Fibroblast of lung (primary cell): ENCODE results near the gene MAEA.

Experiments used
- EZH2 ChIP-seq: IDR thresholded peaks from 2 replicates; pipeline ENCODE4 v1.5.1; 2012; ENCODE audit warnings: low read length, control low read depth, mild to moderate bottlenecking; ENCODE audit errors: missing control alignments
- TF ChIP-seq, protein P1 (sequence below), 2 donors: IDR thresholded peaks in 1 of 2; conservative IDR thresholded peaks in 1 of 2; 1 replicate in 1 of 2; 2 replicates in 1 of 2; pipeline ENCODE4 v1.5.1; 2011 to 2012; ENCODE audit warnings: low read length in 2 of 2, control low read depth in 1 of 2, inconsistent platforms in 1 of 2, low read depth in 1 of 2, mild to moderate bottlenecking in 1 of 2

DNA sequence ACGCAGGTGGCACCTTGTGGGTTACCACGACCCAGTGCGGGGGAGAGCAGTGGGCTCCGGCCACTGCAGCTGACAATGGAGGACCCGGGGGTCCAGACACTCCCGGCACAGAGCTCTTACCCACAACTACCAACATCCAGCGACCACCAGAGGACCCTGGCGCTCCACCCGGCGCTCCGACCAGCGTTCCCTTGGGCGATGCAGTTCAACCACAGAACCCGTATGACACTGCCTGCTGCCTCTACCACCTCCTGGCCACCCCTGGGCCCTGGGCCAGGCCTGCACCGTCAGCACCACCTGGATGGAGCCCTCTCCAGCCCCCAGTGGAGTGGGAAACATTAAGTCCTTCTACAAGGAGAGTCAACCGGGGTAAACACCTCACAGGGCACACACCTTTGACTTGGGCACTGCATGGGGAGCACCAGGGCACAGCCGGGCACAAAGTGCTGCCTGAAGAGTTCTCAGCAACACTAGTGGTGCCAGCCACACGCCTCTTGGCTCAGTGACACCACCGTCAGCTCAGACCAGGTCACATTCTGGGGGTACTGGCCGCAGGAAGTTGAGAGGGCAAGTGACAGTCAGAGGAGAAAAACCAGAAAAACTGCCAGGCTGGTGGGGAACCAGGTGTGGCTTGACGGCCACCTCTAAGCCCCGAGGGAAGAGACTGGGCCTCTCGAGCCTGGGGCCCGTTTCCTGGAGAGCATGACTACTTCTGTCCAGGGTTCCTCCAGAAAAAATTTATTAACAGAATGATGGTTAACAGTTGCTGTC lies 43.4 kb upstream of the MAEA start:
- TF ChIP-seq, protein P1, sequence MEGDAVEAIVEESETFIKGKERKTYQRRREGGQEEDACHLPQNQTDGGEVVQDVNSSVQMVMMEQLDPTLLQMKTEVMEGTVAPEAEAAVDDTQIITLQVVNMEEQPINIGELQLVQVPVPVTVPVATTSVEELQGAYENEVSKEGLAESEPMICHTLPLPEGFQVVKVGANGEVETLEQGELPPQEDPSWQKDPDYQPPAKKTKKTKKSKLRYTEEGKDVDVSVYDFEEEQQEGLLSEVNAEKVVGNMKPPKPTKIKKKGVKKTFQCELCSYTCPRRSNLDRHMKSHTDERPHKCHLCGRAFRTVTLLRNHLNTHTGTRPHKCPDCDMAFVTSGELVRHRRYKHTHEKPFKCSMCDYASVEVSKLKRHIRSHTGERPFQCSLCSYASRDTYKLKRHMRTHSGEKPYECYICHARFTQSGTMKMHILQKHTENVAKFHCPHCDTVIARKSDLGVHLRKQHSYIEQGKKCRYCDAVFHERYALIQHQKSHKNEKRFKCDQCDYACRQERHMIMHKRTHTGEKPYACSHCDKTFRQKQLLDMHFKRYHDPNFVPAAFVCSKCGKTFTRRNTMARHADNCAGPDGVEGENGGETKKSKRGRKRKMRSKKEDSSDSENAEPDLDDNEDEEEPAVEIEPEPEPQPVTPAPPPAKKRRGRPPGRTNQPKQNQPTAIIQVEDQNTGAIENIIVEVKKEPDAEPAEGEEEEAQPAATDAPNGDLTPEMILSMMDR (conservative IDR thresholded peaks at IDR 0.05 in 1 of 2, IDR thresholded peaks at IDR 0.05 in 1 of 2; ENCODE audit: low read depth in 1 of 2, low read length in 2 of 2) = no peak
- no peak for TF ChIP-seq EZH2
